GM12801 (cell line): Measurements from ENCODE around the gene HUWE1.

Experiments used
- CTCF ChIP-seq: IDR thresholded peaks from one replicate; pipeline ENCODE4 v1.5.1; 2011; ENCODE audit warnings: control low read depth; ENCODE audit not compliant: insufficient read length; ENCODE audit errors: extremely low read depth

HUWE1 gene

GRCh38 chrX:53659039-53659438 lies 27.5 kb downstream of the HUWE1 start:
- TF ChIP-seq CTCF, result no peak

GRCh38 chrX:53656845-53657244 lies 29.7 kb downstream of the HUWE1 start:
- no peak for TF ChIP-seq CTCF

- TF ChIP-seq CTCF, result no peak
Observed at GRCh38 chrX:53654376-53654775, 32.1 kb downstream of the HUWE1 start.

GRCh38 chrX:53644751-53645150 lies 41.8 kb downstream of the HUWE1 start:
- no peak for TF ChIP-seq CTCF

GRCh38 chrX:53642337-53642736 lies 44.2 kb downstream of the HUWE1 start:
- no peak for TF ChIP-seq CTCF

- TF ChIP-seq CTCF, result no peak
Observed at GRCh38 chrX:53639257-53639656, 47.3 kb downstream of the HUWE1 start.

- TF ChIP-seq CTCF, result no peak
Observed at GRCh38 chrX:53637479-53637878, 49.0 kb downstream of the HUWE1 start.

GRCh38 chrX:53631156-53631555 lies 55.4 kb downstream of the HUWE1 start:
- TF ChIP-seq CTCF, result no peak
